ENCODE results near the gene DNAJC27. TPM values are rescaled to one million over a fixed set of nuclear protein-coding genes. Genes with fewer than 3 reads are reported as not detected.

Gene DNAJC27
- polyA plus RNA-seq, 1 of the 3 experiments (the other 2 are of a cell fraction), result 2.4 TPM

DNA sequence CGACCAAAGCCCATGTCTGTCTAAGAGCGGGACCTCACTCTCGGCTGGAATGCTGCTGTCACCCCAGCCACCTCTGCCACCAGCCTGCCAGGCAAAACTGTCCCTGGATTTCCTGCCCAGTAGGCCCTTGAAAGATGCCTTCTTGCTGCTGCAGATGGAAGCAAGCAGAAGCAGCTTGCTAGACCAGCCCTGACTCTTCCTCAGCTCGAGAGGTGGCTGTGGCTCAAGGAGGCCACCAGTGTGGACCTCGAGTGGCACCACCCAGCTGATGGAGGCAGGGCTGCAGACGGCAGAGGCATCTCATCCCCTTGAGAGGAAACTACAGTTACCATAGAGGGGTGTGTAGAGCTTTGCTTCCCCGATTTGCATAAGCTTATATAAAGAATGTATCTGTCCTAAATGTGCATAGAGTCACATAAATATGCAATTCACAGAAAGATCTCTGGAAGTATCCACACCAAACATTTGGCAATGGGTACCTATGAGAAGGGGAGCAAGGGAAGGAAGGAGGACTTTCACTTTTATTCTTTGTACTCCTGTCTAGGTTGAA is 72.3 kb downstream of the DNAJC27 start:
- Histone ChIP-seq H3K4me3 (ENCODE audit: low read depth in 2 of 2, low read length in 1 of 2) (no peak overlapping the region), H4K20me1 (ENCODE audit: insufficient read depth) (no peaks in the 10 kb centered on the region), H3K9ac (no peak overlapping the region), H3F3A (replicated peaks; ENCODE audit: insufficient read depth) (peaks cover 6% of the 10 kb centered on the region), H3K27me3 (ENCODE audit: insufficient read depth) (no peaks in the 10 kb centered on the region), H3K36me3 (replicated peaks in 1 of 2; ENCODE audit: control insufficient read depth in 1 of 2, insufficient read depth in 2 of 2, low read length in 1 of 2) (peaks cover 0 to 17% of the 10 kb centered on the region in 2 experiments), H2AFZ (ENCODE audit: low read depth) (no peak overlapping the region), H3K9me2 (no peaks in the 10 kb centered on the region), H3K79me2 (ENCODE audit: insufficient read depth) (no peaks in the 10 kb centered on the region), H3K4me1 (ENCODE audit: control insufficient read depth in 1 of 2, insufficient read depth in 2 of 2, low read depth in 1 of 2, low read length in 1 of 2) (no peaks in the 10 kb centered on the region), H3K27ac (ENCODE audit: low read depth in 2 of 2, low read length in 1 of 2) (no peak overlapping the region), H3K4me2 (no peak overlapping the region), H3K9me3 (peaks cover 8% of the 10 kb centered on the region; the same call in 1 of the 2 replicates)
- POLR2A ChIA-PET, result interaction anchor here (0.6 kb wide), 1 partner anchor 298 kb away, joined by 3 read pairs; no protein-coding TSS in a partner anchor
- CTCF ChIA-PET, result interaction anchor here (1.1 to 1.4 kb wide), 2 partner anchors 13 to 73 kb away, joined by 3 read pairs; no protein-coding TSS in a partner anchor
- DNase-seq, result no peak
- 95% methylated on average over 7 of the region's 7 CpGs for WGBS (ENCODE audit: low lambda C conversion rate)
- TF ChIP-seq TCF12 (IDR thresholded peaks at IDR 0.05) (no peak), USF2 (IDR thresholded peaks at IDR 0.05; ENCODE audit: borderline replicate concordance, low read depth, low read length) (no peak), CHD2 (IDR thresholded peaks at IDR 0.05; ENCODE audit: low read length, partially characterized antibody) (no peak), RFX5 (IDR thresholded peaks at IDR 0.05; ENCODE audit: low read length) (no peak), NFIC (IDR thresholded peaks at IDR 0.05; ENCODE audit: borderline replicate concordance) (no peak), MEF2A (IDR thresholded peaks at IDR 0.05; ENCODE audit: borderline replicate concordance, low read depth) (no peak), RAD21 (IDR thresholded peaks at IDR 0.05; ENCODE audit: low read length) (no peak), GATA2 (CRISPR knock-in tag; IDR thresholded peaks at IDR 0.05) (no peak), FOXJ3 (CRISPR knock-in tag; IDR thresholded peaks at IDR 0.05) (no peak), REST (IDR thresholded peaks at IDR 0.05; ENCODE audit: low read depth, low read length) (no peak), ZBTB33 (IDR thresholded peaks at IDR 0.05; ENCODE audit: borderline replicate concordance, low read depth) (no peak), EP300 (IDR thresholded peaks at IDR 0.05; ENCODE audit: borderline replicate concordance in 1 of 2, low read depth in 1 of 2, low read length in 1 of 2) (no peak), JUND (IDR thresholded peaks at IDR 0.05) (no peak), FOXM1 (IDR thresholded peaks at IDR 0.05; ENCODE audit: low read depth) (no peak)
- TF ChIP-seq, protein P1, sequence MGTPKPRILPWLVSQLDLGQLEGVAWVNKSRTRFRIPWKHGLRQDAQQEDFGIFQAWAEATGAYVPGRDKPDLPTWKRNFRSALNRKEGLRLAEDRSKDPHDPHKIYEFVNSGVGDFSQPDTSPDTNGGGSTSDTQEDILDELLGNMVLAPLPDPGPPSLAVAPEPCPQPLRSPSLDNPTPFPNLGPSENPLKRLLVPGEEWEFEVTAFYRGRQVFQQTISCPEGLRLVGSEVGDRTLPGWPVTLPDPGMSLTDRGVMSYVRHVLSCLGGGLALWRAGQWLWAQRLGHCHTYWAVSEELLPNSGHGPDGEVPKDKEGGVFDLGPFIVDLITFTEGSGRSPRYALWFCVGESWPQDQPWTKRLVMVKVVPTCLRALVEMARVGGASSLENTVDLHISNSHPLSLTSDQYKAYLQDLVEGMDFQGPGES (IDR thresholded peaks at IDR 0.05; ENCODE audit: low read depth, low read length), result no peak
